Measurements from ENCODE around the gene EDIL3. TPM values are rescaled to one million over a fixed set of nuclear protein-coding genes. Genes with fewer than 3 reads are reported as not detected.
A peak's percentile ranks its signal among the peaks of the same experiment; 100 is the strongest.

Gene EDIL3
- total and polyA plus RNA-seq, 2 of the 8 experiments (the other 6 are each of a cell fraction or from before 2014, with no cell fraction given) = 14.7 to 47.2 TPM

DNA sequence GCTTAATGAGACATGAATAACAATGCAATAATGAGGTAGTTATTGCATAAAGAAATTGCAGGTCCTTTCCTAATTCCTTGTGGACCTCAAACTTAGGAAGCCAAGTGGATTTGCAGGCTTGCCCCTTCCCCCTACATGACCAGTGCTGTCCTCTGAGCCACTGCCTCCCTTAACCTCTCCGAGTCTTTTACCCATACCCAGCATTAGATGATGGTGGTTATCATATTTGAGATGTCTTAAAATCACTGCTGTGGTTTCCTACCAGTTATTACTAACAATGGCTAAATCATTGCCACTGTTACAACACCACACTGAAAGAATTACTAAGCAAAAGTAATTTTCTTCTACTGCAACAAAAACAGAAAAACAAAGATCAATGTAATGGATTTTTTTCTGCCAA, 170.8 kb downstream of the EDIL3 start:
- no peak overlapping the region for H3K18ac ChIP-seq (ENCODE audit: extremely low read depth, low read length)
- H4K8ac ChIP-seq (ENCODE audit: extremely low read depth, insufficient read depth, low read length) = no peak overlapping the region
- no peaks in the 10 kb centered on the region for H3K79me2 ChIP-seq (ENCODE audit: control insufficient read depth in 1 of 2, insufficient read depth in 2 of 2, low read length in 2 of 2)
- no peak overlapping the region for H2AK5ac ChIP-seq (ENCODE audit: low read depth, low read length)
- WGBS, 2 experiments (ENCODE audit: extremely low coverage in 1 of 2, insufficient coverage in 1 of 2, insufficient read length in 1 of 2, insufficient replicate concordance in 2 of 2, low coverage in 1 of 2, low lambda C conversion rate in 2 of 2, missing lambda C conversion rate in 1 of 2) = 100% methylated on average over 1 of the region's 1 CpG; no CpG with 5 or more reads in 1 of the 2 experiments
- H4K91ac ChIP-seq (replicated peaks; ENCODE audit: insufficient read length, low read length) = no peak overlapping the region
- DNase-seq (ENCODE audit: low read depth in 1 of 2, low spot score in 2 of 2) = no peak
- H2BK120ac ChIP-seq (replicated peaks; ENCODE audit: low read depth, low read length) = no peak overlapping the region
- no peak overlapping the region for H2BK12ac ChIP-seq (ENCODE audit: low read depth, low read length)
- H4K20me1 ChIP-seq (replicated peaks in 1 of 2; ENCODE audit: control insufficient read depth in 1 of 2, insufficient read depth in 2 of 2, low read length in 2 of 2) = no peaks in the 10 kb centered on the region
- no peak overlapping the region for H2AFZ ChIP-seq (ENCODE audit: low read length)
- no peak overlapping the region for H3K56ac ChIP-seq (replicated peaks; ENCODE audit: insufficient read length, low read depth, low read length)
- no peaks in the 10 kb centered on the region for H3K27me3 ChIP-seq (replicated peaks in 1 of 4; ENCODE audit: control insufficient read depth in 3 of 4, extremely low read depth in 1 of 4, insufficient read depth in 3 of 4, low read length in 3 of 4)
- H3K36me3 ChIP-seq (ENCODE audit: control insufficient read depth in 2 of 4, insufficient read depth in 4 of 4, low read length in 3 of 4) = no peaks in the 10 kb centered on the region; a peak in 1 of 8 replicates
- no peak overlapping the region for H3K23ac ChIP-seq (ENCODE audit: insufficient read length)
- no peak overlapping the region for H3K9ac ChIP-seq (replicated peaks in 1 of 4; ENCODE audit: extremely low read depth in 1 of 4, low read depth in 3 of 4, low read length in 3 of 4)
- ChIA-PET POLR2A (ENCODE audit: partially characterized antibody) (interaction anchor here (0.8 kb wide), 1 partner anchor 272 kb away, joined by 3 read pairs; no protein-coding TSS in a partner anchor), CTCF (ENCODE audit: partially characterized antibody) (no interaction called here)
- H3K14ac ChIP-seq (ENCODE audit: insufficient read length) = no peak overlapping the region
- H3K27ac ChIP-seq (ENCODE audit: low read depth, low read length) = no peak overlapping the region
- no peaks in the 10 kb centered on the region; the same call in 1 of the 2 replicates for H3K23me2 ChIP-seq (ENCODE audit: low read depth, low read length)
- H2BK5ac ChIP-seq (ENCODE audit: low read depth, low read length) = no peak overlapping the region
- H3K4ac ChIP-seq (replicated peaks; ENCODE audit: insufficient read length, low read depth, low read length) = no peak overlapping the region
- H3K79me1 ChIP-seq (ENCODE audit: low read depth, low read length) = no peaks in the 10 kb centered on the region
- no peak overlapping the region for H4K5ac ChIP-seq (ENCODE audit: insufficient read length, low read depth, low read length)
- H3K4me3 ChIP-seq (ENCODE audit: extremely low read depth in 1 of 4, insufficient read depth in 2 of 4, low read depth in 3 of 4, low read length in 4 of 4) = no peak overlapping the region
- H3K4me2 ChIP-seq (ENCODE audit: insufficient read depth in 1 of 2, low read depth in 2 of 2, low read length in 2 of 2) = no peak overlapping the region
- no peak overlapping the region for H2BK15ac ChIP-seq (ENCODE audit: low read length)
- H3K9me3 ChIP-seq (ENCODE audit: insufficient read depth in 2 of 2, low read depth in 1 of 2, low read length in 1 of 2) = no peaks in the 10 kb centered on the region
- 0 out of 7 replicates have a peak, but pooled peaks cover 0 to under 1% (median 0%) of the 10 kb centered on the region in 4 experiments for H3K4me1 ChIP-seq (replicated peaks in 1 of 4; ENCODE audit: control insufficient read depth in 3 of 4, insufficient read depth in 4 of 4, low read length in 3 of 4)
- no peak overlapping the region for H2BK20ac ChIP-seq (ENCODE audit: low read length)
- FAIRE-seq = peak; percentile 19
- no peak for TF ChIP-seq CHD1 (IDR thresholded peaks at IDR 0.05; ENCODE audit: low read depth, low read length)
- TF ChIP-seq GABPA (IDR thresholded peaks at IDR 0.05; ENCODE audit: borderline replicate concordance, insufficient read depth, low read length) = no peak
- TF ChIP-seq JUN (IDR thresholded peaks at IDR 0.05; ENCODE audit: low read depth, low read length) = no peak
- no peak for TF ChIP-seq SUZ12 (IDR thresholded peaks at IDR 0.05; ENCODE audit: low read length)
- TF ChIP-seq EGR1 (IDR thresholded peaks at IDR 0.05; ENCODE audit: borderline replicate concordance, low read depth, low read length) = no peak
- TF ChIP-seq RAD21 (IDR thresholded peaks at IDR 0.05 in 1 of 2, conservative IDR thresholded peaks at IDR 0.05 in 1 of 2; ENCODE audit: low read depth in 2 of 2, low read length in 2 of 2) = no peak
- TF ChIP-seq MAFK (IDR thresholded peaks at IDR 0.05; ENCODE audit: low read depth, low read length) = no peak
- no peak for TF ChIP-seq SP1 (IDR thresholded peaks at IDR 0.05; ENCODE audit: low read depth, low read length)
- no peak for TF ChIP-seq TCF12 (IDR thresholded peaks at IDR 0.05; ENCODE audit: low read depth, low read length)
- TF ChIP-seq, protein P1, sequence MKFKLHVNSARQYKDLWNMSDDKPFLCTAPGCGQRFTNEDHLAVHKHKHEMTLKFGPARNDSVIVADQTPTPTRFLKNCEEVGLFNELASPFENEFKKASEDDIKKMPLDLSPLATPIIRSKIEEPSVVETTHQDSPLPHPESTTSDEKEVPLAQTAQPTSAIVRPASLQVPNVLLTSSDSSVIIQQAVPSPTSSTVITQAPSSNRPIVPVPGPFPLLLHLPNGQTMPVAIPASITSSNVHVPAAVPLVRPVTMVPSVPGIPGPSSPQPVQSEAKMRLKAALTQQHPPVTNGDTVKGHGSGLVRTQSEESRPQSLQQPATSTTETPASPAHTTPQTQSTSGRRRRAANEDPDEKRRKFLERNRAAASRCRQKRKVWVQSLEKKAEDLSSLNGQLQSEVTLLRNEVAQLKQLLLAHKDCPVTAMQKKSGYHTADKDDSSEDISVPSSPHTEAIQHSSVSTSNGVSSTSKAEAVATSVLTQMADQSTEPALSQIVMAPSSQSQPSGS (IDR thresholded peaks at IDR 0.05; ENCODE audit: low read length) = no peak
- no peak for TF ChIP-seq RFX5 (IDR thresholded peaks at IDR 0.05; ENCODE audit: borderline replicate concordance, low read depth, low read length)
- no peak for TF ChIP-seq CEBPB (IDR thresholded peaks at IDR 0.05; ENCODE audit: low read depth, low read length)
- no peak for TF ChIP-seq SIN3A (conservative IDR thresholded peaks at IDR 0.05 in 1 of 2, IDR thresholded peaks at IDR 0.05 in 1 of 2; ENCODE audit: low read depth in 1 of 2, low read length in 2 of 2)

All from H1 (cell line).